SKM-1 treated with dmso at 0.1 percent for 144 hours (cell line): Measurements from ENCODE around the gene SHB.

Experiments
- DNase-seq: peaks from one replicate; lab custom pipeline; 2025; ENCODE audit not compliant: unreplicated experiment; lab: John Stamatoyannopoulos, UW

Gene SHB

GRCh38 chr9:37942621-37943344 lies 126.2 kb downstream of the SHB start:
- DNase-seq, result no peak

GRCh38 chr9:37941253-37941652 lies 127.8 kb downstream of the SHB start:
- no peak for DNase-seq

GRCh38 chr9:37939575-37940095 lies 129.4 kb downstream of the SHB start:
- no peak for DNase-seq

- no peak for DNase-seq
These were observed 130.7 kb downstream of the SHB start for GRCh38 chr9:37938121-37938891.

GRCh38 chr9:37937366-37937765 lies 131.7 kb downstream of the SHB start:
- DNase-seq, result no peak

- DNase-seq, result no peak
These were observed 132.1 kb downstream of the SHB start for GRCh38 chr9:37936965-37937364.

- no peak for DNase-seq
These were observed 132.7 kb downstream of the SHB start for GRCh38 chr9:37936376-37936775.

- DNase-seq, result no peak
These were observed 133.9 kb downstream of the SHB start for GRCh38 chr9:37935096-37935495.

GRCh38 chr9:37931592-37931991 lies 137.4 kb downstream of the SHB start:
- no peak for DNase-seq

- peak; percentile 6 for DNase-seq
These were observed 139.6 kb downstream of the SHB start for GRCh38 chr9:37929441-37929895.

GRCh38 chr9:37928552-37929430 lies 140.2 kb downstream of the SHB start:
- DNase-seq, result no peak

GRCh38 chr9:37927601-37928551 lies 141.2 kb downstream of the SHB start:
- DNase-seq, result no peak

- DNase-seq, result no peak
These were observed 141.9 kb downstream of the SHB start for GRCh38 chr9:37927132-37927531.

- DNase-seq, result no peak
These were observed 142.3 kb downstream of the SHB start for GRCh38 chr9:37926737-37927118.

- DNase-seq, result peak; percentile 48
These were observed 143.0 kb downstream of the SHB start for GRCh38 chr9:37925786-37926736.

- no peak for DNase-seq
These were observed 144.0 kb downstream of the SHB start for GRCh38 chr9:37925006-37925405.

GRCh38 chr9:37924538-37924937 lies 144.5 kb downstream of the SHB start:
- DNase-seq, result no peak

- DNase-seq, result no peak
These were observed 145.1 kb downstream of the SHB start for GRCh38 chr9:37923796-37924427.
